ENCODE results near the gene C6orf120. TPM values are rescaled to one million over a fixed set of nuclear protein-coding genes. Genes with fewer than 3 reads are reported as not detected.
A peak's percentile ranks its signal among the peaks of the same experiment; 100 is the strongest.

Gene C6orf120
- total RNA-seq, 1 donor from 2014 or later: 22.6 TPM

GRCh38 chr6:169745405-169745804 is 43.5 kb downstream of the C6orf120 start:
- Mint-ChIP-seq H3K27me3 (ENCODE audit: insufficient read depth) (peaks cover 21% of the 10 kb centered on the region), H3K4me1 (ENCODE audit: low read depth) (peaks cover 8% of the 10 kb centered on the region), H3K27ac (no peak overlapping the region), H3K4me3 (no peak overlapping the region), H3K36me3 (ENCODE audit: low read depth) (peaks cover 7% of the 10 kb centered on the region), H3K9me3 (no peaks in the 10 kb centered on the region)
- no peak for DNase-seq (ENCODE audit: low spot score)
- intact Hi-C loops (cut with micrococcal nuclease): no loop called here

GRCh38 chr6:169746556-169746955 is 44.6 kb downstream of the C6orf120 start:
- Mint-ChIP-seq H3K36me3 (ENCODE audit: low read depth) (peaks cover 10% of the 10 kb centered on the region), H3K27ac (no peak overlapping the region), H3K27me3 (ENCODE audit: insufficient read depth) (peaks cover 21% of the 10 kb centered on the region), H3K4me3 (no peak overlapping the region), H3K9me3 (no peaks in the 10 kb centered on the region), H3K4me1 (ENCODE audit: low read depth) (peaks cover 18% of the 10 kb centered on the region)
- no peak for DNase-seq (ENCODE audit: low spot score)
- intact Hi-C loops (cut with micrococcal nuclease): no loop called here

GRCh38 chr6:169751242-169752073 is 49.5 kb downstream of the C6orf120 start, which contains the start of the genes DYNLT2 and ERMARD:
Gene DYNLT2 (minus strand): TSS chr6:169751572. CDS start chr6:169751458, 114 bp downstream.
Gene ERMARD (plus strand): TSS chr6:169751622. CDS start chr6:169751658, 36 bp downstream.
- intact Hi-C loops (cut with micrococcal nuclease): loop anchor here (1.0 to 2.0 kb wide), 8 partner anchors 28 to 833 kb away; partner anchors contain the start of genes C6orf120, FAM120B, PDCD2 and TBP
- Mint-ChIP-seq H3K4me1 (ENCODE audit: low read depth) (peaks cover 28% of the 10 kb centered on the region), H3K36me3 (ENCODE audit: low read depth) (peaks cover 16% of the 10 kb centered on the region), H3K27ac (peak within 1 kb of the TSS; percentile 99), H3K27me3 (ENCODE audit: insufficient read depth) (peaks cover 4% of the 10 kb centered on the region), H3K9me3 (no peaks in the 10 kb centered on the region), H3K4me3 (peak within 1 kb of the TSS; percentile 99)
- DNase-seq (ENCODE audit: low spot score): peak; percentile 93

- no peak for DNase-seq (ENCODE audit: low spot score)
- Mint-ChIP-seq H3K9me3 (no peaks in the 10 kb centered on the region), H3K4me1 (ENCODE audit: low read depth) (peaks cover 28% of the 10 kb centered on the region), H3K4me3 (peak overlapping the region; percentile 89), H3K36me3 (ENCODE audit: low read depth) (peaks cover 21% of the 10 kb centered on the region), H3K27ac (peak overlapping the region; percentile 93), H3K27me3 (ENCODE audit: insufficient read depth) (peaks cover under 1% of the 10 kb centered on the region)
- intact Hi-C loops (cut with micrococcal nuclease): loop anchor here (2.0 kb wide), 1 partner anchor 555 kb away; the partner anchor contains the start of gene FAM120B
Measured at GRCh38 chr6:169752074-169752623, 50.2 kb downstream of the C6orf120 start.

Other genes starting within 250 kb of the C6orf120 start
- 20.1 and 26.8 TPM in 2 replicates for gene WDR27, start 97 bp upstream of the C6orf120 start, total RNA-seq
- gene PHF10, start 22.4 kb downstream of the C6orf120 start, total RNA-seq: 88.3 and 89.3 TPM in 2 replicates
- 2.2 and 2.6 TPM in 2 replicates for gene DYNLT2, start 49.4 kb downstream of the C6orf120 start, total RNA-seq
- 26.9 and 29.2 TPM in 2 replicates for gene ERMARD, start 49.5 kb downstream of the C6orf120 start, total RNA-seq